Medulla oblongata (tissue), 1 donor: ENCODE data around the gene ABCC9.
A peak's percentile ranks its signal among the peaks of the same experiment; 100 is the strongest.
"Not testable (repeated sequence)": the region's sequence is repeated elsewhere in the genome, so short reads cannot be mapped to it uniquely, and the experiment has no call there.

Experiments used
- DNase-seq: peaks from one replicate; pipeline ENCODE4 v3.0.0-alpha.2; 2015; ENCODE audit errors: extremely low spot score

ABCC9 gene

GRCh38 chr12:21934173-21934572 lies 7.1 kb downstream of the ABCC9 start:
- no peak for DNase-seq

DNA sequence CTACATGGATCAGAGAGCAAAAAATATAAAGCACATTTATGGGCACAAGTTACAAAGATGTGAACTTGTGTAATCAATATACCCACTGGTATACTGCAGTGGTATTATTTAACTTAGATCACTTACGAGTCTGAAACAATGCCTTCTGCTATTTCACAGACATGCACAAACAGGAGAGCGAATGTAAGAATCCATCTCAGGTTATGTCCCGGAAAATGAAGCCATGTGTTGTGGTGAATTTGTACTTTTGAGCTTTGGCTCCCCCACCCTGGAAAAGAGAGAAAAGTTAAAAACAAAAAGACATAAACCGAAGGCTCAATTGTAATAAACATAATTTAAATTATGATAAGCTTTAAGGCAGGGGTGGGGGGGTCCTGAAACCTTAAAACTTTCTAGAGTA lies 7.6 kb downstream of the ABCC9 start:
- DNase-seq, result no peak

- not testable (repeated sequence) for DNase-seq
These were observed 11.3 kb downstream of the ABCC9 start for GRCh38 chr12:21929972-21930371.

GRCh38 chr12:21925296-21925913 lies 15.8 kb downstream of the ABCC9 start:
- no peak for DNase-seq

- DNase-seq, result no peak
These were observed 19.8 kb downstream of the ABCC9 start for GRCh38 chr12:21921436-21921835.

- no peak for DNase-seq
These were observed 22.8 kb downstream of the ABCC9 start for GRCh38 chr12:21918456-21918855.

GRCh38 chr12:21913823-21914222 lies 27.4 kb downstream of the ABCC9 start:
- no peak for DNase-seq

DNA sequence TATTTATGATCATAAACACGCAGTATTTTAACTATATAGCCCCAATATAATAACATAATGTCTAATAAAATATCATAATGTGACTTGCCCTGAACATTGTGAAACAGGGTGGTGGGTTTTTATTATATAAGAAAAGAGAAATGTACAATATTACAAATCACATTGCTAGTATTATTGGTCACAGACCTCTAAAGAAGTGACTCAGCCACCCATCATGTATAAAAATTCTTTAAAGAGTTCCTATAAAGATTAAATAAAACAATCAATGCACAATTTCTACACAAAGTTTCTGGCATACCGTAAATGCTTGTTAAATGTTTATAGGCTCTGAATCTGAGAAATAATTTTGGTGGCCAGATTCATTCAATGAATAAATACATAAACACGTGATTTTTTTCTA lies 28.9 kb downstream of the ABCC9 start:
- DNase-seq, result no peak

DNA sequence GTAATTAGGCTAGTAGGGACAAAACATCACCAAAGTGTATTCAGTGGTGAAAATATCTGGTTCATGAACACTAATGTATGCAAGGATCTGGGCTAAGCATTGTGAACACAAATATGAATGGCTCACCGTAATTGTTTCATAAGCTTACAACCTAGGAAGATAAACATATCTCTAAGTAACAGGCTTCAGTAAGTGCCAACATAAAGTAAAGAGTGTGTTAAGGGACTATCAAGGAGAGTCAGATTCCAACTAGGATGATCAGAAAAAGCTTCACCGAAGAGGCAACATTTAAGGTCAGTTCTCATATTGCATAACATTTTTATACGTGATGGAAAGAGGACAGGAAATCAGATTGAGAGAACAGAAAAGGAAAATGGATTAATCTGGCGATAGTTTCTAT lies 29.4 kb downstream of the ABCC9 start:
- no peak for DNase-seq

GRCh38 chr12:21910657-21911056 lies 30.6 kb downstream of the ABCC9 start:
- DNase-seq, result peak; percentile 18

GRCh38 chr12:21907948-21908837 lies 33.0 kb downstream of the ABCC9 start:
- DNase-seq, result no peak

DNA sequence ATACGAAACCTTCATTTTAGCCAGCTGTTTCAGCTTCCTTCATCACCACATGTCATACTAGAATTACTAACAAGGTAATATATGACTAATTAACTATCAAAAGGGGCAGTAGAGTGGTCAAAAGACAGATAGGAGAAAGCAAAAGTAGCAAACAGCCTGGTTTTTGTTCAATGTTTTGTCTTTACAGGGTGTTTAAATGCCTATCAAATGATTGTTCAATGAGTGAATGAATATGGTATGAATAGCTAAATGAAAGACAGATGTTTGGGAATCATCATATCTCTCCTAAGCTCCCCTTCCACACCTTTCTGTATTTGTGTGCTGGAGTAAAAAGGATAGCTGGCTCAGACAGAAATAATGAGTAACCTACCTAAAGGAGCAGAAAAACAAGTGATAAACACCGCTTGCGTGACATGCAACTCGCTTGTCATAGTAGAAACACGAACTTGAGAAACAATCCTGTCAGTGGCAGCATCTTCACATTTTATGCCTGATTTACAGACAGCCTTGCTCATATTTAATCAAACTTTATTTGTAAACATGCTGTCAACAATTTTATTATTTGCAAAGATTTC lies 34.2 kb downstream of the ABCC9 start:
- DNase-seq, result no peak

DNA sequence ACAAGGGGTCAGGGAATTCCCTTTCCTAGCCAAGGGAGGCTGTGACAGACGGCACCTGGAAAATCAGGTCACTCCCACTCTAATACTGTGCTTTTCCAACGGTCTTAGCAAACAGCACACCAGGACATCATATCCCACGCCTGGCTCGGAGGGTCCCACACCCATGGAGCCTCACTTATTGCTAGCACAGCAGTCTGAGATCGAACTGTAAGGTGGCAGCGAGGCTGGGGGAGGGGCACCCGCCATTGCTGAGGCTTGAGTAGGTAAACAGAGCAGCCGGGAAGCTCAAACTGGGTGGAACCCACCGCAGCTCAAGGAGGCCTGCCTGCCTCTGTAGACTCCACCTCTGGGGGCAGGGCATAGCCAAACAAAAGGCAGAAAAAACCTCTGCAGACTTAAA lies 41.7 kb downstream of the ABCC9 start:
- DNase-seq, result not testable (repeated sequence)

DNA sequence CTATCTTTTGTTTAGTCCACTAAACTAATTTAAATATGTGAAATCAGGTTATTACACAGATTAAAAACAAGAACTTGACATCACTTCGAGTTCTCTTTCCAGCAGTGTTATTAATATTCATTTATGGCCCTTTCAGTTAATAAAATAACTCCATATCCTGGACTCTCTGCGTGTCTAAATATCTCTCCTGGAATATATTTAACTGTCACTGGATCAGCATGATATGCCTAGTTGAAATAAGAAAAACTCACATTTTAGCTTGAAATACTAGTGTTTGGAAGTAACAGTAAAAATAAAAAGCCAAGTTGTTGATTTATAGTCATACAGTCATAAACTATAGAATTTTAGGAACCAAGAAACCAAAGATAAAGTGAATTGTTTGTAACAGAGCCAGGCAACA lies 45.6 kb downstream of the ABCC9 start:
- no peak for DNase-seq

DNA sequence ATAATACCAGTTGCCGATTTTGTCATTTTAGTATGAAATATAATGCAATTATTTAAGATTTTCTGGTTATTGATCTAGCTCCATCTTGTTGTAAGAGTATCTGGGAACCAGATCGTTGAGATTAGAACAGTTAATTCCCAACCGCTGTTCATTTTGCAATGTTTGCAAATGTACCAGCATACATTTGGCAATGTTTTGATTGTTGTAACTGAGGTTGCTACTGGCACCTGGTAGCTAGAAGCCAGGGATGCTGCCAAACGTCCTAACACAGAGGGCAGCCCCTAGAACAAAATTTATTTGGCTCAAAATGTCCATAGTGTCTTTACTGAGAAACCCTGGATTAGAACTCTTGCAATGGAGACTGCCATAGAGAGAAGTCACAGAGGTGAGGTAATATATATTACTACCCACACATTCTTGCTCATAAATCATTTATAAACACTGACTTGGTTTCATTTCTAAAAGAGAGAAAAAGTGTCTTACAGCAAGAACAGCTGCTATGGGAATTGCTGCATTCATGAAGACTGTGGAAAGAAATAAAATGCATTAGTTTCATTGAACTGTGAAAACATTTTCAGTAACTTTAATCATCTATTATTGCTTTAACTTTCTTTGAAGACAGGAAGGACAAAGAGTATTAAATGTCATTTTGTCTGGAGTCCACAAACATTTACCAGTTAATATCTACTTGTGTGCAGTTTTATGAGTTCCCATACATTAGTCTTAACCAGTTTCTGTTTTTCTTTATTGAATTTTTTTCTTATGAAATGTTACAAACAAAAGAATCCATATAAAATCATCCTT lies 46.2 kb downstream of the ABCC9 start:
- no peak for DNase-seq

GRCh38 chr12:21893924-21894323 lies 47.3 kb downstream of the ABCC9 start:
- DNase-seq, result no peak

GRCh38 chr12:21892341-21892740 lies 48.9 kb downstream of the ABCC9 start:
- DNase-seq, result peak; percentile 57

DNA sequence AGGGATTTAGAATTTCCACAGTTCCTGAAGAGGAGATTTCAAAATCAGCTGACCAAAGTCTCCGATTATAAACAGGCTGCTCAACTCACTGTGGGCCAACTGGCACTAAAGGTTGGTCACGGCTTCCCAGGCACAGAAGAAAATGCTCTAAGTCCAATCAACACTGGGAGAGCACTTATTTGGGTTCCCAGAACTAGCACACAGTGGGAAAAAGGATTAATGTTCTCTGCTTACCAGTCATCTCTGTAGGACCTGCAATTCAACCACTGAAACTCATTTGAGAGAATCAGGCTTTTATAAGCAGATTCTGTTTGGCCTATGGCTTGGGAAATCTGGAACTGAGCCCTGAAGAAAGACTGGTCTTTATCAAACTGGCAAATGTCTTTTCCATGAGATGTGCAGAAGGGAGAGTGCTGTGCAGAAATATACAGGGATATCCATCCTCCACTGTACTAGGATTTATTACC lies 49.4 kb downstream of the ABCC9 start:
- DNase-seq, result peak; percentile 30

- DNase-seq, result no peak
These were observed 52.9 kb downstream of the ABCC9 start for GRCh38 chr12:21888276-21888863.

GRCh38 chr12:21884936-21885335 lies 56.3 kb downstream of the ABCC9 start:
- DNase-seq, result no peak

DNA sequence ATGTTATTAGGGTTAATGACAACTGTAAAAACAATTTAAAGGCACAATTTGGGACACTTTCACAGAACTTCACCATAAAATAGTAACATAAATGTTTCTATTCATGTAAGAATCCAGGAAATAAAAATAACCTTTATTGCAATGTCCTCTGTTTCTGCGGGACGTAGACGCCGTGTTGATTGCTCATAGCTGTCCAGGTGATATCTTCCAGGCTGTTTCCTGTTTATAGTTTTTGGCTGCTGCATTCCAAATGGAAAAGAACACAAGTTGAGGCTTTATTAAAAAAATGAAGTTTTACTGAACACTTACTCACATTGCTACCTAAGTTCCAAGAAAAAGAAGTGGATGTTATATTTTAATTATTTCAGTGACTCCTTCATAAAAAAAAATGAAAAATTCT lies 58.6 kb downstream of the ABCC9 start:
- DNase-seq, result no peak

- DNase-seq, result peak; percentile 52
These were observed 59.3 kb downstream of the ABCC9 start for GRCh38 chr12:21881965-21882364.
